ENCODE results near the gene LONP2.
"Not testable (repeated sequence)": the region's sequence is repeated elsewhere in the genome, so short reads cannot be mapped to it uniquely, and the experiment has no call there.

The LONP2 gene

DNA sequence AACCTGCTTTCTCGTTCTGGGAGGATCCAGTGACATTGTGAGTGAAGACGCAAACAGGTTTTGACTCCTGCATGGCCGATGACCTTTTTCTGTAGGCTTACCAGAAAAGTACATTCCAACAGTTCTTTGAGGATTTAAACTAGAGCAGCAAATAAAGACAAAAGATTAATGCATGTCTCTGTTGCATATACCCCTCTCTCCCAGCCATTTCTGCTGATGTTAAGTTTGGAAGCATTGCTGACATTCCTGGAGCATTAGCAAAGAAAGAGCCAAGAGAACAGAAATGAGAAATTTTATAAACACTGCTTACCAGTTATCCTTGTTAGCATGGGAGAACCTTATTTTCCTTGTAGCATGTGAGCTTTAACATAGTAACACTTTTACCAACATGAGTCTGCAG lies 91.9 kb downstream of the LONP2 start:
- no peak for DNase-seq (ENCODE audit: low read depth)

DNA sequence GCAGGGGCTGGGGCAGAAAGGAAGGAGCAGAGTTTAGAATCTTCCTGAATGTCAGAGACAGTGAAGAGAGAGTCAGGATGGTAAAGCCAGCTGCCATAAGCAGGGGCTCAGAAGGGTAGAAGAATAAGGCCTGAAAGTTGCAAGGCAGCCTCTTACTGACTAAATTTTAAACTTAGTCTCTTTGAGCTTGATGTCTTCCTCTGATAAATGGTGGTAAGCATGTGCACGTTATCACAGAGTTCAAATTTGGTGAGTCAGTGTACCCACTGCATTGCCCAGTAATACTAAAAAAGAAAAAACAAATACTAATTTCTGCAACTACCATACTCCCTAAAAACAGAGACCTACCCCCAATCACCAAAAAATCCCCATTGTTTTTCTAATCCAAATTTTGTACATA lies 96.0 kb downstream of the LONP2 start:
- no peak for DNase-seq (ENCODE audit: low read depth)

DNA sequence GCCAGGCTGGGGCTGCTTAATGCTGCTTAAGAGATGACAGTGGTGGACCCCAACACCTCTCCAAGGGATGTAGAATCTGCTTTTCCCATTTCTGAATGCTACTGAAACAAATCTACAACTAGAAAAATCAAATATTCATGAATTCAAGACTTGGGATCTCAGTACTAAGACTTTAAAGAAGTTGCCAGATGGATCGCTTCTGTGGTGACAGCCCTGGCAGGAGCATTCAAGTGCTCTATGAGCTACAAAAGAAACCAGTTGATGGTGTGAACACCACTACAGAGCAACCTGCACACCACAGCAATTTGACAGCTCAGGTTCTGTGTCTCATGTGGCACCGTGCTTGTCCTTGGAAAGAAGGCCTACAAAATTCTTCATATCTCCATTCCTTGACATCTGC lies 98.5 kb downstream of the LONP2 start:
- DNase-seq (ENCODE audit: low read depth), result no peak

DNA sequence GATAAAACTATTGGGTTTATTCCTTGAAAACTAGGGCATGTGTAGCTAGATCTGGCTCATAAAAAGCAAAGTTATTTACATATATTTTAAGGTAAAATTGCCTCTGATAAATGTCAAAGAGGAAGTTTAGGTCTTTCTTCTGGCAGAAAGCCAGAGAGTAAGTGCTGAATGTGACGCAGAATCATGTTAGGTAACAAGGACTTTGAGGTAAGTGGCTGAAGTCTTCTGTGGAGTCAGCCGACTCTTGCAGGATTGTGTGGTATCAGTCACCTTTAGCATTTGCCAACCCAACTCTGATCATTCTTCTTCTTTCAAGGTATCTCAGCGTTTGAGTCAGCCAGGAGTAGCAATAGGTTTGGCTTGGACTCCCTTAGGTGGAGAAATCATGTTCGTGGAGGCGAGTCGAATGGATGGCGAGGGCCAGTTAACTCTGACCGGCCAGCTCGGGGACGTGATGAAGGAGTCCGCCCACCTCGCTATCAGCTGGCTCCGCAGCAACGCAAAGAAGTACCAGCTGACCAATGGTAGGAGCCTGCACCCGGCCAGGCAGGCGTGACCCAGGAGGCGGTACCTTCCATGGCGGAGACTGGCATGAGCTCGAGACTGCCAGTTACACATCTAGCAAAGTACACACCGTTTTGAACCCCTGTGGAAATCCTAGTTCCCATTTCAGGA lies 103.2 kb downstream of the LONP2 start:
- no peak for DNase-seq (ENCODE audit: low read depth)

DNA sequence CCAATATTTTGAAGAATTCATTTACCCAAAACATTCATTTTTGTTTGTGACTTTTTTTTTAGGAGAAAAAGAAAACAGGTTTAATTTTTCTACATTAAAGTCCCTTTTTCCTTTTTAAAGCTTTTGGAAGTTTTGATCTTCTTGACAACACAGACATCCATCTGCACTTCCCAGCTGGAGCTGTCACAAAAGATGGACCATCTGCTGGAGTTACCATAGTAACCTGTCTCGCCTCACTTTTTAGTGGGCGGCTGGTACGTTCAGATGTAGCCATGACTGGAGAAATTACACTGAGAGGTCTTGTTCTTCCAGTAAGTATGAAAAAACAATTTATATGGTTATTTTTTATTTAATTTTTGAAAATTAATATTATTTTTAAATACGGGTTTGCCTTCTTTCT lies 103.9 kb downstream of the LONP2 start:
- DNase-seq (ENCODE audit: low read depth), result no peak

DNA sequence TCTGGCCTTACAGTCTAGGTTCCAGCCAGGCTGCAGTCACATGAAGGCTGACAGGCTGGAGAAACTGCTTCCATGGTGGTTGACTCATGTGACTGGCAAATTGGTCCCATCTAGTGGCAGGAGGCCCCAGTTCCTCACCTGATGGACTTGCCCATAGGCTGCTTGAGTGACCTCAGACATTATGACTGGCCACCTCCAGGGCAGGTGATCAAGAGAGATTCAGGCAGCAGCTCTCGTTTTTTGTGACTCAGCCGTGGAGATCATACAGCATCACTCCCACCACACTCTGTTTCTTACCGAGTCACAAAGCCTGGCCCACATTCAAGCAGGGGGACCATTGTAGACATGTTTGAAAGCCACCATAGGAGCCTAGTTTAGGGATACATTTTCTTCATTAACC lies 106.6 kb downstream of the LONP2 start:
- DNase-seq (ENCODE audit: low read depth), result no peak

DNA sequence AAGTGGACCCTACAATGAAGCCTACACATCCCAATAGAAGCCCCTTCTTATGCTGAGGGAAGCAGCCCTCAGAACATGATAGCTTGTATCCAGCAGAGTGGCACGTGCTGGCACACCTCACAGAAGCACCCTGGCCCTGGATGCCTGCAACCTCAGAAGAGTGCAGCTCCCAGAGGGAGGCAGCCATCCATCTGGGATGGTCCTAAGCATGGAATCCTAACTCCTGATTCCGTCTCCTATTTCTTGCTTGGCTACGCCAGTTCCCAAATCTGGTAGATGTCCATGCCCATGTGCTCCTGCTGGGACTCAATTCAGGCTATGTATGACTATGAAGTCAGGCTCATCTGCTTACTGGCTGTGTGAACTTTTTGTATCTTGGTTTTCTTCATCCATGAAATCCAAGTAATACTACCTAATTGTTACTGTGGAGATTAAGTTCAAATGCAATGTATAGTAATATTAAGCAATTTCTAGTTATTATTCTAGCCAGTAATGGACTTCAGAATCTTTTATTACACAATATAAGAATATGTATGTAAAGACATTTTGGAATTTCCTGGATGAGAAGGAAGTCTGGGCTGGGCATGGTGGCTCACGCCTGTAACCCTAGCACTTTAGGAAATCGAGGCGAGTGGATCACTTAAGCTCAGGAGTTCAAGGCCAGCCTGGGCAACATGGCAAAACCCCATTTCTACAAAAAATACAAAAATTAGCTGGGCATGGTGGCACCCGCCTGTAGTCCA lies 108.7 kb downstream of the LONP2 start:
- DNase-seq (ENCODE audit: low read depth), result no peak

DNA sequence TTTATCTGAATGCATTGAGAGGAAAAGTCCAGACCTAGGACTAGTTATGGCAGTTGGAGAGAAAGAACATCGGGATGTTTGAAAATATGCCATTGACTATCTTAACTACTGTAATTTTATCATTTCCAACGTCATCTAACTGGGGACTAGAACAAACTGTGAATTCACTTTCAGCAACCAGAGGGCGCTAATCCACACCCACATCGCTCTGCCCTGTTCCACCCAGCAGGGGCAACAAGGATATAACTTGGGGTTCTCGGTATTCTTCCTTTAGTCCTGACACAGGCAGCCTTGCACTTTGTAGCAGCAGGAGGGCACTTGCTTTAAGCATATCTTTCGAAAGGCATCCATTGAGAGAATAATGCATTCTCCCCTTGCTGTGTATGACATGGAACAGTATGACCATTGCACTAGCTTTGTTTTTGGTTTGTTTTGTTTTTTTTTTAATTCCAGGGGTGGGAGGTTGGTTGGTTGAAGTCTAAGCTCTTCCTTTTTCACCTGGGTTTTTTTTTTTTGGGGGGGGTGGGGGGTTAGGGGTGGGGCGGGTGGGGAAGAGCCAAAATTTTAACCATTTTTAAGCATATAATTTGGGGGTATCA lies 109.6 kb downstream of the LONP2 start:
- peak; percentile 46 for DNase-seq (ENCODE audit: low read depth)

DNA sequence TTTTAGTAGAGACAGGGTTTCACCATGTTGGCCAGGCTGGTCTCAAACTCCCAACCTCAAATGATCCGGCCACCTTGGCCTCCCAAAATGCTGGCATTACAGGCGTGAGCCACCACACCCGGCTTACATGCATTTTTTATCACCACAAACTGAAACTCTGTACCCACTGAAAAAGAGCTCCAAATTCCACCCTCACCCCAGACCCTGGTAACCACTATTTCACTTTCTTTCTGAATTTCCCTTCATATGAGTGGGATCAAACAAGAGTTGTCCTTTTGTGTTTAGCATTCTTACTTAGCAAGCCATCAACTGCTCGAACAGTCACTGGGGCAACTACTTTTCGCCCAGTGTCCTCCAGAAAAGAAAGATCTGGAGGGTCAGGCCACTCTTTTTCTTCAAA lies 110.3 kb downstream of the LONP2 start:
- DNase-seq (ENCODE audit: low read depth), result not testable (repeated sequence)

DNA sequence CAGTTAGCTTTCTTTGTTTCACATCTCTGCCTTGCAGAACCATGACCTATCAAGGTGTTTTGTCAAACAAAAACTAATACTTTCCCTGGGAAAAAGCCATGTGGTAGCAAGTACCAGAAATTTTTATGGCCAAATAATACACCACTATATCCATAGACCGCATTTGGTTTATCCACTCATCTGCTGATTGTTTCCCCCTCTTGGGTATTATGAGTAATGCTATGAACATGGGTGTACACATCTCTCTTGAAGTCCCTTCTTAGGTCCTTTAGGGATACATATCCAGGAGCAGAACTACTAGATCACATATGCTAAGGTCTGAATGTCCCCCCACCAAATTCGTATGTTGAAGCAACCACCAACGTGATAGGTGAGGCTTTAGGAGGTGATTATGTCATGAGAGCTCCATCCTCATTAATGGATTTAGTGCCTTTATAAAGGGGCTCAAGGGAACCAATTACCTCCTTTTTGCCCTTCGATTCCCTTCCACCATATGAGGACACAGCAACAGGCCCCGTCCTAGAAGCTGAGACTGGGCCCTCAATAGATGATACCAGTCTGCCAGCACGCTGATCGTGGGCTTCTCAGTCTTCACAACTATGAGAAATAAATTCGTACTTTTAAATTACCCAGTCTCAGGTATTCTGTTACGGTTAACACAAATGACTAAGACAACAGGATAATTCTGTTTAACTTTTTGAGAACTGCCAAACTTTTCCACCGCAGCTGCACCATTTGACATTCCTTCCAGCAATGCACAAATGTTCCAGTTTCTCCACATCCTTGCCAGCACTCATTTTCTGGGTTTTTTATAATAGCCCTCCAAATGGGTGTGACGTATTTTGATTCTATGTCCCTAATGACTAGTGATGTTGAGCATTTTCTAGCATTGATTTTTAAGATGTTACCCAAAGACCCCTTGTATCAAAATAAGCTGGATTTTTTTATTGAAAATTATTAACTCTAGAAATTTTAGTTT lies 111.1 kb downstream of the LONP2 start:
- no peak for DNase-seq (ENCODE audit: low read depth)

DNA sequence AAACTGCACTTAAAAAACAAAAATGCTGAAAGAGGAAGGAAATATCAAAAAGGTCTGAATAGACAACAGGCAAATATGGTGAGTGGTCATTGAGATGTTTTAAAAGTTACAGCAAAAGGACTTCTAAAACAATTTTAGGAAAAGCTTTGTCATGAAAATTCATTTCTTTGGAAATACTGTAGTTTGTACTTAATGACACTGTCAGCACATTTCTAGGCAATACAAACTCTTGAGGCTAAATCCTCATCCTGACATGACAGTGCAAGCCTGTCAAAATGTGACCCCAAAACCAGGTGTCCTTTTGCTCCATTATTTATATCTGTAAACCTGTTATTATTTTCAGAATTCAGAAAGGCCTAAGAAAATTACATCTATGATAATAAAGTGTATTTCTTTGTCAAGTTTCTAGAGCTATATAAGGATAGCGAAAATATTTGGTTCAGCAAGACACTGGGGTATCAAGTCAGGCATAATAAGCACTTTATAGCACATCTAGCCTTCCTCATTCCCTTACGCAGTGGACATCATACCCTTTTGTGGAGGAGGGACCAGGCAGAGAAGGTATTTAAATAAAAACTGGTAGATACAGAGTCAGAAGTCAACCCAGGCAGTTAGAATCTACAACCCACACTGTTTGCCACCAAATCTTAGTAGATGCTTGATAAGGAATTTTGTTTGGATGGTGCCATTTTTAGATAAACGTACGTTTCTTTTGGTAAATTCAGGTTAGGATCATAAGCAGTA lies 112.7 kb downstream of the LONP2 start:
- no peak for DNase-seq (ENCODE audit: low read depth)

DNA sequence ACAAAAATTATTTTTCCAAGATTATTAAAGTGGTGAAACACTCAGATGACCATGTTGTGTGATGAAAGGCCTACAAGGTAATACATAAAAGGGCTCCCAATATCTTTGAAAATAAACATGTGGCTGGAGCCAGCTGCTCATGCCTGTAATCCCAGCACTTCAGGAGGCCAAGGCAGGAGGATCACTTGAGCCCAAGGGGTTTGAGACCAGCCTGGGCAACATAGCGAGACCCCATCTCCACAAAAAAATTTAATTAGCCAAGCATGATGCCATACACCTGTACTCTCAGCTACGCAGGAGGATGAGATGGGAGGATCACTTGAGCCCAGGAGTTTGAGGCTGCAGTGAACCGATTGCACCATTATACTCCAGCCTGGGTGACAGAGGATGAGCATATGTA lies 114.3 kb downstream of the LONP2 start:
- no peak for DNase-seq (ENCODE audit: low read depth)

DNA sequence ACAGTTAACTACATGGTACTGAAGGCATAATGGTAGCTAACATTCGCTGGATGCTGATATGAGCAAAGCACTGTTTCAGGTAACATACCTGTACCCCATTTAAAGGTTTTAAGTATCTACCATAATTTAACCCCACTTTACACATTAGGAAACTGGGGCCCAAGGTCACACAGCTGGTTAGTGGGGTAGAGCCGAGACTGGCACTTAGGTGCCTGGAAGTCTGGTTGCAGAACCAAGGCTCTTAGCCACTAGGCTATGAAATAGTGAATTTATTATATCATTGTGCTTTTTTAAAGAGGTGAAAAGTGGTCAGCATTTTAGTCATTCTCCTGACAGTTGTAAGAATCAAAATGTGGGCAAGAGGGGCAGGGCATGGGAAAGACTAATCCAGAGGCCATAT lies 115.9 kb downstream of the LONP2 start:
- DNase-seq (ENCODE audit: low read depth), result no peak

DNA sequence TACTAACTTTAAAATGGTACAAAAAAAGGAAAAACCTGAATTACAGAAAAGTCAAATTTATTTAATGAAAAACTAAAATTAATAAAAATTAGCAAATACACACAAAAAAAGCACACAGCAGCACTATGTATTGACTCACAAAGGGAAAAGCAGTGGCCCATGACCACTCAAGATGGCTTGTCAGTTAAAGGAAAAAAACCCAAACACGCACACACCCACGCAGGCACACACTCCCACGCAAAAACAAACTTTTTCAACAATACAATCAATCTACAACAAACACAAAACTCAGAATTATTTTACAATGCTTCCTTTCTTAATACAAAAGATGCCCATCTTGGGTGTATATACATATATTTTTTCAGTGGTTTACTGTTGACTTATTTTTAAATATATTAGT lies 116.9 kb downstream of the LONP2 start:
- no peak for DNase-seq (ENCODE audit: low read depth)

DNA sequence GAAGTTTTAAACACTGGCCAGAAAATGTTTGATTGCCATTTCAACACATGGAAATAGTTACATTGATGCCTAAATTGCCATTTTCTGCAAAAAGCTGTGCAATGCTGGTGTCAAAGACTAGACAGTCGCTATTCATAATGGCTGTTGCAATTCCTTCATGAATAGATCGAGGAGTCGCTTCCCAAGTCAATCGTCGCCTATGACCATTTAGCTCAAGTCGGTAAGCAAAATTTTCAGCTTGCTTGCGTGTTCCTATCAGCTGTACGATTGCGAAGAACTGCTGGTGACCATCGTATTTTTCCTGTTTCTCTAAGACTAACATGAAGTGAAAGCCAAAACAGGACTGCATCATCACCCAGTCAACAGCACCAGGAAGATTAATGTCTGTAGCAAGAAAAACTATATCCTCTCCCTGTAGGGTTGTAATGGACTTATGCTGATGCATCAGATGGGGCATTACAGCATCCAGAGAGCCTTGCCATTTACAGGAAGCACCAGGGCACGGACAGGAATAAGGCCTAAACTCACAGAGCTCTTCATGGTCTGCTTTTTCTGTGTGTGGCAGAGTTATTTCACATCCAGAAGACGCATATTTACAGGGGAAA lies 117.5 kb downstream of the LONP2 start:
- DNase-seq (ENCODE audit: low read depth), result no peak

DNA sequence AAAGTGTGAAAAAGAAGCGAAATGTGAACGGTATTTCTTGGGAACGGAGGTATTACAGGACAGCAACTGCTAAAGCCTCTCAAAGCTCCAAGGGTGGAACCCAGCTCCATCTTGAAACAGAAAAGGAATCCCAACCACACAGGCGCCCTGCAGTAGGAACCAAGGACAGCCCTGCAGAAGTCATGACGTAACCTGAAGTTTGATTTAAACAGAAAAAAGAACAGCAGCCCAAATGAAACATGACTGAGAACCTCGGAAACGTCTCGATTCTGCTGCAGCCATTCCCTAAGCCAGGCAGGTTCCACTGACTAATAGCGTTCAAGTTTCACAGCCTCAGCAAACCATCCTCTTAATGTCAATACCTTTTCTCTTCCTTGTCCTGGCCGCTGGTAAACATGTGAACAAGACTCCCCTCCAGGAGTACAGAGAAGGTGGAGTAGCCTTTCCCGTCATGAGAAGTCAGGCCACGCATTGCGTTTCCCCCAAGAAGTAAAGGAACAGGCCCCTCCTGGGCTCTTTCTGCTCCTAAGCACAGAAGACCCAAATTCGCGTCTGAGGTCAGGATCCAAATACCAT lies 121.0 kb downstream of the LONP2 start:
- DNase-seq (ENCODE audit: low read depth), result no peak

DNA sequence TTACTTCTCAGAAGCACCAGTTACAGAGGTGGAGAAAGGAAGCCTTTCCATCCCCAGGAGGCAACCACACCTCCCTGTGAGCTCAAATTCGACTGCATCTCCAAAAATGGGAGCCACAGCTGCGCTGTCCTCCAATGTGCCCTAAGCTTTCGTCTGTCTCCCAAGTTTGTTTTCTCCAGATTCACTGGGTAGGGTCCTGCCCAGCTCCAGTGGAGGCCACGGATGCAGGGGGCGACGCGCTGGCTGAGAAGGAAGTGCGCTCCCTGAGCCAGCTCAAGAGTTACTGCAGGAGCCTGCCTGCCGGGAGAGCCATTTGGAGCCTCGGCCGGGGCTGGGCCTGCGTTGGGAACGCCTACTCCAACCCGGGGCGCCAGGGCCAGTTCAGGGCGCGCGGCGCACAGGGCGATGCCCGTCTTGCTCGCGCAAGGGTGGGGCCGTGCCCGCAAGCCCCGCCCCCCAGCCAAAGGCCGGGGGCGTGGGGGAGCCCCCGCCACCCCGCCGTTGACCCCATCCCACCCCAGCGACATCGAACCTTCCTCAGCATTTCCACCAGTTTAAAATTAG lies 121.6 kb downstream of the LONP2 start:
- DNase-seq (ENCODE audit: low read depth), result peak; percentile 49

DNA sequence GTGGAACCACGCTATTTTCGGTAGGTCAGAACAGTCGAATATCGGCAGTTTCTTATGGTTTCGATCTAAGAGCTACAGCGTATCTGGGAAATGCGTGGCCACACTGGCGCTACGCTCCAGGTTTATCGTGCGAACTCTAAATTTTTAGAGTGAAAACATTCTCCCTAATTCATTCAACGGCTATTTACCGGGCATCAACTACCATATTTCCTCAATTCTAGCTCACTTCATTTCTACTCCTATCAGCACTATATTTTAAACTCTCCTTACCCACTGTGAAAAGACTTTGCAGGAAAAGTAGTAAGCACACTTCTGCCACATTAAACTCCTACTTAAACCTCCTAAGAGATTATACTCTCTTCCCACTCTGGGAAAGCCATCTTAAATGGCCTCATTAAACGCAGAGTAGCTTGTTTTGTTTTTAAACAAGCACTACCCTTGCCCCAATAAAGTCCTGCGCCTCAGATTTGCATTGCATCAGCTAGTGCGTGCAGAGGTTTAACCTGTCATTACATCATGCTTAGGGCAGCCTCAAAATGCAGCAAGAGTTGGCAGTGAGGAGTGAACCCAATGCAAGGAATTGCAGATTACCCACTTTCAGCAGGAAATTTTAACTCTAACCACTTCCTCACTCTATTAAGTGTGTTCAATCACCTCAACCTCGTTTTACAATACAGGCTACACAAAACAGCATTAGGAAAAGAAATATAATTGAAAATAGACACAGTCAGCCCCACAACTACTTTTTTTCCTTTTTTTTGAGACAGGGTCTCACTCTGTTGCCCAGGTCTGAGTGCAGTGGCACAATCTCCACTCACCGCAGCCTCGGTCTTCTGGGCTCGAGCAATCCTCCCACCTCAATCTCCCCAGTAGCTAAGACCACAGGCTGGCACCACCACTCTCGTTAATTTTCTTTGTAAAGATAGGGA lies 122.3 kb downstream of the LONP2 start:
- DNase-seq (ENCODE audit: low read depth), result peak; percentile 29

DNA sequence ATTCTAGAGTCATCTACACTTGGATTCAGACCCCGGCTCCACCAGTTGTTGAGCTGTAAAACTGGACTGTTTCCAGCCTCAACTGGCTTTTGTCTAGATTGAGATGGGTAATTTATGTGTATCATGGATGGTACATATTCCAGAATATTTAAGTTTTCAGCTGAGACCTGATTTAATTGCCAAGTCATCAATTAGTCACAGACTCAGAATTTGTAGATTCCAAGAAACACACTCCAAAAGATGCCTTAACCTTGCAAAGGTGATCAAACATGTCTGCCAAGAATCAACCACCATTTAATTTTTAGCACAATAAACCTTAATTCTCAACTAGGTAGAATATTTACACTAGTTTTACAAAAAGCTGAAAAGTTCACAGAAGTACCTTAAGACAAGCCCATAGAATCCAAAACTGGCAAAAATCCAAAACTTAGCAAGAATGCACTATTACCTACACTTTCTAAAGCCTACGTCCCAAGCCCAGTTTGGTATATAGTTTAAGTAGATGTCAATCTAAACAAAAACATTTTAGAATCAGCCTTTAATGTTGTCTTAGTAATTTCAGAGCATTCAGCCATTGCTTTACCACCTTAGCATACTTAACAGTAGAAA lies 123.4 kb downstream of the LONP2 start:
- DNase-seq (ENCODE audit: low read depth), result no peak

Data from T-helper 22 cell (primary cell).